ENCODE measurements around the gene CAMK2N1.

The CAMK2N1 gene

GRCh38 chr1:20446796-20447195 lies 39.2 kb downstream of the CAMK2N1 start:
- H3K4ac ChIP-seq (ENCODE audit: low read depth, low read length): no peak overlapping the region
- H3K79me2 ChIP-seq (ENCODE audit: control insufficient read depth, insufficient read depth, low read length, poor library complexity): no peaks in the 10 kb centered on the region
- H2BK12ac ChIP-seq (ENCODE audit: low read length): no peak overlapping the region
- H3K27ac ChIP-seq (ENCODE audit: low read depth, low read length): no peak overlapping the region
- no peak for DNase-seq
- WGBS (ENCODE audit: extremely low coverage, insufficient coverage, insufficient read length): no CpG with 5 or more reads among the region's 7 CpGs
- no peak overlapping the region for H3K4me3 ChIP-seq (ENCODE audit: low read depth, low read length)
- H2AFZ ChIP-seq (ENCODE audit: insufficient read depth, low read length, poor library complexity): no peak overlapping the region
- H2BK5ac ChIP-seq (ENCODE audit: low read depth, low read length, poor library complexity): no peak overlapping the region
- H3K27me3 ChIP-seq (ENCODE audit: insufficient read depth, low read length): no peaks in the 10 kb centered on the region
- no peak overlapping the region for H4K12ac ChIP-seq (ENCODE audit: low read depth, low read length)
- peaks cover 2 to 4% of the 10 kb centered on the region in 2 experiments for H3K4me1 ChIP-seq (ENCODE audit: control insufficient read depth in 1 of 2, insufficient read depth in 2 of 2, low read length in 2 of 2)
- no peak overlapping the region for H4K8ac ChIP-seq (ENCODE audit: low read depth, low read length)
- H4K91ac ChIP-seq (ENCODE audit: low read depth, low read length): no peak overlapping the region
- H3K79me1 ChIP-seq (ENCODE audit: low read length): no peaks in the 10 kb centered on the region
- no peak overlapping the region for H3K4me2 ChIP-seq (ENCODE audit: low read length)
- no peak overlapping the region for H3K23ac ChIP-seq (ENCODE audit: low read length)
- H2AK5ac ChIP-seq (ENCODE audit: low read length): no peak overlapping the region
- no peak overlapping the region for H2BK120ac ChIP-seq (ENCODE audit: insufficient read depth, low read length, poor library complexity)
- no peaks in the 10 kb centered on the region for H3K36me3 ChIP-seq (ENCODE audit: control insufficient read depth in 1 of 2, insufficient read depth in 2 of 2, low read length in 2 of 2)
- no peak overlapping the region for H3K9ac ChIP-seq (ENCODE audit: low read length)
- H3K9me3 ChIP-seq (ENCODE audit: insufficient read depth, low read depth, low read length): peaks cover 2% of the 10 kb centered on the region
- no peak overlapping the region for H3K14ac ChIP-seq (ENCODE audit: low read length)
- H3K18ac ChIP-seq (ENCODE audit: low read length): no peak overlapping the region

DNA sequence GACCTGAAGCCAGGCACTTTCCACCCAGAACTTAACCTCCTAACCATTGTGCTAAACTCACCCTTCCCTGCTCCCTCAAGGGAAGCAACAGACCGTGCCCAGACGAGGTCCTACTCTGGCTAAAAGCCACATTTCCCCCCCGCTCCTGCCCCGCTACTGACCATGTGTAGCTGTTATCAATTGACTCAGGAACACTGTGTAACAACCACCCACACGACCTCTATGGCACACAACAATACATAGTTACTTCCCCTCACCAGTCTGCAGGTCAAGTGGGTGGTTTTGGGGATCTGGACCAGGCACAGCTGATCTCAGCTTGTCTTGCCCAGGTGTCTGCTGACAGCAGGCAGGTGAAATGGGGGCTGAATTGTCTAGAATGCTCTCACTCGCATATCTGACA lies 40.1 kb downstream of the CAMK2N1 start:
- Histone ChIP-seq H3K27me3 (ENCODE audit: insufficient read depth, low read length) (no peaks in the 10 kb centered on the region), H3K18ac (ENCODE audit: low read length) (no peak overlapping the region), H4K91ac (ENCODE audit: low read depth, low read length) (no peak overlapping the region), H2AK5ac (ENCODE audit: low read length) (no peak overlapping the region), H3K79me1 (ENCODE audit: low read length) (no peaks in the 10 kb centered on the region), H4K12ac (ENCODE audit: low read depth, low read length) (no peak overlapping the region), H2AFZ (ENCODE audit: insufficient read depth, low read length, poor library complexity) (no peak overlapping the region), H3K36me3 (ENCODE audit: control insufficient read depth in 1 of 2, insufficient read depth in 2 of 2, low read length in 2 of 2) (no peaks in the 10 kb centered on the region), H2BK12ac (ENCODE audit: low read length) (no peak overlapping the region), H3K23ac (ENCODE audit: low read length) (no peak overlapping the region), H2BK120ac (ENCODE audit: insufficient read depth, low read length, poor library complexity) (no peak overlapping the region), H3K27ac (ENCODE audit: low read depth, low read length) (no peak overlapping the region), H3K4ac (ENCODE audit: low read depth, low read length) (no peak overlapping the region), H3K4me3 (ENCODE audit: low read depth, low read length) (no peak overlapping the region), H3K79me2 (ENCODE audit: control insufficient read depth, insufficient read depth, low read length, poor library complexity) (no peaks in the 10 kb centered on the region), H3K14ac (ENCODE audit: low read length) (no peak overlapping the region), H3K9me3 (ENCODE audit: insufficient read depth, low read depth, low read length) (peaks cover 2% of the 10 kb centered on the region), H3K4me2 (ENCODE audit: low read length) (no peak overlapping the region), H3K4me1 (ENCODE audit: control insufficient read depth in 1 of 2, insufficient read depth in 2 of 2, low read length in 2 of 2) (peaks cover 2 to 4% of the 10 kb centered on the region in 2 experiments), H3K9ac (ENCODE audit: low read length) (no peak overlapping the region), H2BK5ac (ENCODE audit: low read depth, low read length, poor library complexity) (no peak overlapping the region), H4K8ac (ENCODE audit: low read depth, low read length) (no peak overlapping the region)
- no CpG with 5 or more reads among the region's 6 CpGs for WGBS (ENCODE audit: extremely low coverage, insufficient coverage, insufficient read length)
- DNase-seq: no peak

- no peak overlapping the region for H2BK12ac ChIP-seq (ENCODE audit: low read length)
- no peak overlapping the region for H3K18ac ChIP-seq (ENCODE audit: low read length)
- H2BK120ac ChIP-seq (ENCODE audit: insufficient read depth, low read length, poor library complexity): no peak overlapping the region
- H3K79me1 ChIP-seq (ENCODE audit: low read length): no peaks in the 10 kb centered on the region
- H4K8ac ChIP-seq (ENCODE audit: low read depth, low read length): no peak overlapping the region
- no peak overlapping the region for H3K4me2 ChIP-seq (ENCODE audit: low read length)
- H2BK5ac ChIP-seq (ENCODE audit: low read depth, low read length, poor library complexity): no peak overlapping the region
- H3K9me3 ChIP-seq (ENCODE audit: insufficient read depth, low read depth, low read length): peaks cover 2% of the 10 kb centered on the region
- H3K27ac ChIP-seq (ENCODE audit: low read depth, low read length): no peak overlapping the region
- no peak overlapping the region for H3K23ac ChIP-seq (ENCODE audit: low read length)
- H4K12ac ChIP-seq (ENCODE audit: low read depth, low read length): no peak overlapping the region
- H3K36me3 ChIP-seq (ENCODE audit: control insufficient read depth in 1 of 2, insufficient read depth in 2 of 2, low read length in 2 of 2): no peaks in the 10 kb centered on the region
- H3K14ac ChIP-seq (ENCODE audit: low read length): no peak overlapping the region
- no peak overlapping the region for H2AFZ ChIP-seq (ENCODE audit: insufficient read depth, low read length, poor library complexity)
- no peak overlapping the region for H2AK5ac ChIP-seq (ENCODE audit: low read length)
- no peak for DNase-seq
- no peak overlapping the region for H3K4ac ChIP-seq (ENCODE audit: low read depth, low read length)
- no peak overlapping the region for H4K91ac ChIP-seq (ENCODE audit: low read depth, low read length)
- no peak overlapping the region for H3K9ac ChIP-seq (ENCODE audit: low read length)
- no CpG with 5 or more reads among the region's 11 CpGs for WGBS (ENCODE audit: extremely low coverage, insufficient coverage, insufficient read length)
- peaks cover 2 to 4% of the 10 kb centered on the region in 2 experiments for H3K4me1 ChIP-seq (ENCODE audit: control insufficient read depth in 1 of 2, insufficient read depth in 2 of 2, low read length in 2 of 2)
- no peak overlapping the region for H3K4me3 ChIP-seq (ENCODE audit: low read depth, low read length)
- H3K79me2 ChIP-seq (ENCODE audit: control insufficient read depth, insufficient read depth, low read length, poor library complexity): no peaks in the 10 kb centered on the region
- no peaks in the 10 kb centered on the region for H3K27me3 ChIP-seq (ENCODE audit: insufficient read depth, low read length)
Measured at GRCh38 chr1:20443703-20444586, 42.1 kb downstream of the CAMK2N1 start.

- H4K12ac ChIP-seq (ENCODE audit: low read depth, low read length): no peak overlapping the region
- H2BK5ac ChIP-seq (ENCODE audit: low read depth, low read length, poor library complexity): no peak overlapping the region
- peaks cover 2% of the 10 kb centered on the region for H3K9me3 ChIP-seq (ENCODE audit: insufficient read depth, low read depth, low read length)
- H3K79me2 ChIP-seq (ENCODE audit: control insufficient read depth, insufficient read depth, low read length, poor library complexity): no peaks in the 10 kb centered on the region
- H3K4me1 ChIP-seq (ENCODE audit: control insufficient read depth in 1 of 2, insufficient read depth in 2 of 2, low read length in 2 of 2): peaks cover 2 to 4% of the 10 kb centered on the region in 2 experiments
- H3K27ac ChIP-seq (ENCODE audit: low read depth, low read length): no peak overlapping the region
- no peaks in the 10 kb centered on the region for H3K36me3 ChIP-seq (ENCODE audit: control insufficient read depth in 1 of 2, insufficient read depth in 2 of 2, low read length in 2 of 2)
- H3K14ac ChIP-seq (ENCODE audit: low read length): no peak overlapping the region
- H2AK5ac ChIP-seq (ENCODE audit: low read length): no peak overlapping the region
- no peak overlapping the region for H4K8ac ChIP-seq (ENCODE audit: low read depth, low read length)
- no peak overlapping the region for H3K4me2 ChIP-seq (ENCODE audit: low read length)
- H3K23ac ChIP-seq (ENCODE audit: low read length): no peak overlapping the region
- no peak overlapping the region for H2BK120ac ChIP-seq (ENCODE audit: insufficient read depth, low read length, poor library complexity)
- H3K9ac ChIP-seq (ENCODE audit: low read length): peak overlapping the region; percentile 18
- DNase-seq: no peak
- H3K79me1 ChIP-seq (ENCODE audit: low read length): no peaks in the 10 kb centered on the region
- H2AFZ ChIP-seq (ENCODE audit: insufficient read depth, low read length, poor library complexity): no peak overlapping the region
- no peak overlapping the region for H3K4ac ChIP-seq (ENCODE audit: low read depth, low read length)
- peaks cover under 1% of the 10 kb centered on the region for H3K27me3 ChIP-seq (ENCODE audit: insufficient read depth, low read length)
- H3K18ac ChIP-seq (ENCODE audit: low read length): no peak overlapping the region
- H2BK12ac ChIP-seq (ENCODE audit: low read length): no peak overlapping the region
- H3K4me3 ChIP-seq (ENCODE audit: low read depth, low read length): no peak overlapping the region
- WGBS (ENCODE audit: extremely low coverage, insufficient coverage, insufficient read length): no CpG with 5 or more reads among the region's 5 CpGs
- H4K91ac ChIP-seq (ENCODE audit: low read depth, low read length): no peak overlapping the region
Measured at GRCh38 chr1:20442920-20443625, 42.9 kb downstream of the CAMK2N1 start.

Data from trophoblast cell (in vitro differentiated cells and primary cell).